Measurements from ENCODE around the gene GAK. TPM values are rescaled to one million over a fixed set of nuclear protein-coding genes. Genes with fewer than 3 reads are reported as not detected.

Gene GAK
- total RNA-seq, 1 donor from 2014 or later: 116 TPM

- H3K4me1 Mint-ChIP-seq (ENCODE audit: low read depth): no peaks in the 10 kb centered on the region
- TF ChIP-seq CTCF (IDR thresholded peaks at IDR 0.05; ENCODE audit: unreplicated experiment): no peak
- no peak overlapping the region for H3K27ac Mint-ChIP-seq
- H3K36me3 Mint-ChIP-seq (ENCODE audit: insufficient read depth): peaks cover 13% of the 10 kb centered on the region
- H3K9me3 Mint-ChIP-seq (ENCODE audit: low read depth): no peaks in the 10 kb centered on the region
- no peak for DNase-seq (ENCODE audit: low spot score, unreplicated experiment)
- no peaks in the 10 kb centered on the region for H3K27me3 Mint-ChIP-seq
- no peak overlapping the region for H3K4me3 Mint-ChIP-seq (ENCODE audit: low read depth)
Measured at GRCh38 chr4:885353-885752, 46.8 kb downstream of the GAK start.

- DNase-seq (ENCODE audit: low spot score, unreplicated experiment): no peak
- H3K9me3 Mint-ChIP-seq (ENCODE audit: low read depth): no peaks in the 10 kb centered on the region
- H3K4me3 Mint-ChIP-seq (ENCODE audit: low read depth): no peak overlapping the region
- TF ChIP-seq CTCF (IDR thresholded peaks at IDR 0.05; ENCODE audit: unreplicated experiment): no peak
- no peaks in the 10 kb centered on the region for H3K27me3 Mint-ChIP-seq
- H3K4me1 Mint-ChIP-seq (ENCODE audit: low read depth): no peaks in the 10 kb centered on the region
- no peak overlapping the region for H3K27ac Mint-ChIP-seq
- peaks cover 14% of the 10 kb centered on the region for H3K36me3 Mint-ChIP-seq (ENCODE audit: insufficient read depth)
Measured at GRCh38 chr4:884896-885295, 47.2 kb downstream of the GAK start.

- Mint-ChIP-seq H3K27me3 (no peaks in the 10 kb centered on the region), H3K27ac (no peak overlapping the region), H3K4me1 (ENCODE audit: low read depth) (no peaks in the 10 kb centered on the region), H3K4me3 (ENCODE audit: low read depth) (no peak overlapping the region), H3K36me3 (ENCODE audit: insufficient read depth) (peaks cover 15% of the 10 kb centered on the region), H3K9me3 (ENCODE audit: low read depth) (no peaks in the 10 kb centered on the region)
- no peak for DNase-seq (ENCODE audit: low spot score, unreplicated experiment)
- TF ChIP-seq CTCF (IDR thresholded peaks at IDR 0.05; ENCODE audit: unreplicated experiment): no peak
Measured at GRCh38 chr4:884259-884658, 47.9 kb downstream of the GAK start.

GRCh38 chr4:883377-884095 lies 48.6 kb downstream of the GAK start:
- DNase-seq (ENCODE audit: low spot score, unreplicated experiment): no peak
- Mint-ChIP-seq H3K36me3 (ENCODE audit: insufficient read depth) (peaks cover 17% of the 10 kb centered on the region), H3K9me3 (ENCODE audit: low read depth) (no peaks in the 10 kb centered on the region), H3K27me3 (no peaks in the 10 kb centered on the region), H3K4me1 (ENCODE audit: low read depth) (no peaks in the 10 kb centered on the region), H3K4me3 (ENCODE audit: low read depth) (no peak overlapping the region), H3K27ac (no peak overlapping the region)
- no peak for TF ChIP-seq CTCF (IDR thresholded peaks at IDR 0.05; ENCODE audit: unreplicated experiment)

GRCh38 chr4:882646-883045 lies 49.5 kb downstream of the GAK start:
- no peaks in the 10 kb centered on the region for H3K9me3 Mint-ChIP-seq (ENCODE audit: low read depth)
- H3K4me1 Mint-ChIP-seq (ENCODE audit: low read depth): no peaks in the 10 kb centered on the region
- DNase-seq (ENCODE audit: low spot score, unreplicated experiment): no peak
- H3K4me3 Mint-ChIP-seq (ENCODE audit: low read depth): no peak overlapping the region
- H3K36me3 Mint-ChIP-seq (ENCODE audit: insufficient read depth): peaks cover 14% of the 10 kb centered on the region
- no peak overlapping the region for H3K27ac Mint-ChIP-seq
- no peak for TF ChIP-seq CTCF (IDR thresholded peaks at IDR 0.05; ENCODE audit: unreplicated experiment)
- H3K27me3 Mint-ChIP-seq: no peaks in the 10 kb centered on the region

Measured in progenitor cell of endocrine pancreas (in vitro differentiated cells).